DMS153 treated with DMSO at 0.1 percent for 48 hours (cell line): ENCODE results near the gene TTC39B.
A peak's percentile ranks its signal among the peaks of the same experiment; 100 is the strongest.
"Not testable (repeated sequence)": the region's sequence is repeated elsewhere in the genome, so short reads cannot be mapped to it uniquely, and the experiment has no call there.

ENCODE experiments used
- DNase-seq: peaks from one replicate; lab custom pipeline; 2025; ENCODE audit not compliant: unreplicated experiment; lab: John Stamatoyannopoulos, UW

The TTC39B gene

GRCh38 chr9:15271403-15271802 lies 35.6 kb downstream of the TTC39B start:
- no peak for DNase-seq

- DNase-seq = no peak
Observed at GRCh38 chr9:15268782-15269181, 38.2 kb downstream of the TTC39B start.

GRCh38 chr9:15268317-15268716 lies 38.7 kb downstream of the TTC39B start:
- no peak for DNase-seq

GRCh38 chr9:15264918-15265317 lies 42.1 kb downstream of the TTC39B start:
- DNase-seq = no peak

GRCh38 chr9:15262581-15262980 lies 44.4 kb downstream of the TTC39B start:
- DNase-seq = no peak

- DNase-seq = no peak
Observed at GRCh38 chr9:15256426-15256825, 50.6 kb downstream of the TTC39B start.

- no peak for DNase-seq
Observed at GRCh38 chr9:15253786-15254185, 53.2 kb downstream of the TTC39B start.

GRCh38 chr9:15253197-15253596 lies 53.8 kb downstream of the TTC39B start:
- no peak for DNase-seq

GRCh38 chr9:15249981-15250380 lies 57.0 kb downstream of the TTC39B start:
- no peak for DNase-seq

GRCh38 chr9:15249042-15249818 lies 57.8 kb downstream of the TTC39B start:
- DNase-seq = no peak

GRCh38 chr9:15248621-15249020 lies 58.4 kb downstream of the TTC39B start:
- no peak for DNase-seq

GRCh38 chr9:15248081-15248480 lies 58.9 kb downstream of the TTC39B start:
- no peak for DNase-seq

GRCh38 chr9:15246708-15247107 lies 60.3 kb downstream of the TTC39B start:
- DNase-seq = no peak

- no peak for DNase-seq
Observed at GRCh38 chr9:15246243-15246642, 60.8 kb downstream of the TTC39B start.

- no peak for DNase-seq
Observed at GRCh38 chr9:15244001-15244441, 63.0 kb downstream of the TTC39B start.

GRCh38 chr9:15243081-15243480 lies 63.9 kb downstream of the TTC39B start:
- DNase-seq = no peak

- DNase-seq = peak; percentile 71
Observed at GRCh38 chr9:15240927-15241326, 66.1 kb downstream of the TTC39B start.

GRCh38 chr9:15239816-15240215 lies 67.2 kb downstream of the TTC39B start:
- no peak for DNase-seq

- DNase-seq = no peak
Observed at GRCh38 chr9:15238646-15239045, 68.4 kb downstream of the TTC39B start.

- DNase-seq = no peak
Observed at GRCh38 chr9:15235658-15236057, 71.4 kb downstream of the TTC39B start.

- DNase-seq = not testable (repeated sequence)
Observed at GRCh38 chr9:15233941-15234490, 73.0 kb downstream of the TTC39B start.

GRCh38 chr9:15232706-15233280 lies 74.2 kb downstream of the TTC39B start:
- DNase-seq = not testable (repeated sequence)
